Right renal cortex interstitium (tissue), 3 donors: ENCODE data around the gene CBFA2T3. TPM values are rescaled to one million over a fixed set of nuclear protein-coding genes. Genes with fewer than 3 reads are reported as not detected.

Experiments used
- DNase-seq, 3 donors: peaks; one replicate each; pipeline ENCODE4 v3.0.0-alpha.2; 2013; ENCODE audit warnings: low read depth in 3 of 3, low spot score in 2 of 3
- polyA plus RNA-seq, 3 donors: library from polyadenylated mRNA; unstranded; fragments of 120-200 nt; gene quantifications; one replicate each; pipeline ENCODE4 v1.2.1, GENCODE V29; 2013; ENCODE audit not compliant: insufficient read length in 3 of 3

The CBFA2T3 gene
- polyA plus RNA-seq, 3 donors: 1.7 to 2.0 (median 2.0) TPM

- DNase-seq: no peak
Observed at GRCh38 chr16:88965826-88966480, 11.1 kb downstream of the CBFA2T3 start.

GRCh38 chr16:88965411-88965810 is 11.6 kb downstream of the CBFA2T3 start:
- DNase-seq: no peak

- no peak for DNase-seq
Observed at GRCh38 chr16:88964636-88965035, 12.4 kb downstream of the CBFA2T3 start.

GRCh38 chr16:88963583-88963982 is 13.4 kb downstream of the CBFA2T3 start:
- no peak for DNase-seq

- no peak for DNase-seq
Observed at GRCh38 chr16:88962478-88963152, 14.4 kb downstream of the CBFA2T3 start.

GRCh38 chr16:88961011-88961410 is 16.0 kb downstream of the CBFA2T3 start:
- no peak for DNase-seq

- no peak for DNase-seq
Observed at GRCh38 chr16:88960516-88960915, 16.5 kb downstream of the CBFA2T3 start.

- DNase-seq: no peak
Observed at GRCh38 chr16:88959022-88959421, 18.0 kb downstream of the CBFA2T3 start.

GRCh38 chr16:88957887-88958577 is 19.0 kb downstream of the CBFA2T3 start:
- no peak for DNase-seq

- no peak for DNase-seq
Observed at GRCh38 chr16:88957433-88957767, 19.6 kb downstream of the CBFA2T3 start.

GRCh38 chr16:88956546-88957432 is 20.2 kb downstream of the CBFA2T3 start:
- DNase-seq: no peak

- DNase-seq: no peak
Observed at GRCh38 chr16:88955906-88956305, 21.1 kb downstream of the CBFA2T3 start.

- DNase-seq: no peak
Observed at GRCh38 chr16:88953003-88953690, 23.9 kb downstream of the CBFA2T3 start.

GRCh38 chr16:88951989-88952388 is 25.0 kb downstream of the CBFA2T3 start:
- no peak for DNase-seq

- no peak for DNase-seq
Observed at GRCh38 chr16:88951501-88951900, 25.5 kb downstream of the CBFA2T3 start.

- DNase-seq: no peak
Observed at GRCh38 chr16:88948781-88949490, 28.1 kb downstream of the CBFA2T3 start.

- DNase-seq: no peak
Observed at GRCh38 chr16:88945473-88945872, 31.5 kb downstream of the CBFA2T3 start.

GRCh38 chr16:88943741-88944140 is 33.3 kb downstream of the CBFA2T3 start:
- DNase-seq: no peak

GRCh38 chr16:88943131-88943664 is 33.8 kb downstream of the CBFA2T3 start:
- no peak for DNase-seq
